Heart right ventricle (tissue), 16 donors: Measurements from ENCODE around the gene GRM5. TPM values are rescaled to one million over a fixed set of nuclear protein-coding genes. Genes with fewer than 3 reads are reported as not detected.

Source experiments
- ATAC-seq, 8 donors: fragments of 200-7000 bp; cut with Tn5 transposase; one replicate each; pipeline ENCODE4 v1.9.1; 2020; ENCODE audit warnings: mild to moderate bottlenecking in 8 of 8, moderate library complexity in 8 of 8, moderate number of reproducible peaks in 1 of 8
- DNase-seq, 2 donors: peaks; one replicate each; pipeline ENCODE4 v3.0.0-alpha.2; 2020
- H3K27ac ChIP-seq, 10 donors: fragments of 200-600 bp; sonication (generic) in 2 of 10; one replicate each; pipeline versions ENCODE4 v1.5.0 to v1.8.0; 2020 to 2022; ENCODE audit warnings: mild to moderate bottlenecking in 3 of 10
- H3K27me3 ChIP-seq, 7 donors: fragments of 200-600 bp; one replicate each; pipeline ENCODE4 v1.8.0; 2021 to 2022; ENCODE audit warnings: mild to moderate bottlenecking in 2 of 7
- H3K36me3 ChIP-seq, 9 donors: fragments of 200-600 bp; sonication (generic) in 1 of 9; one replicate each; pipeline versions ENCODE4 v1.5.0 to v1.8.0; 2020 to 2022; ENCODE audit warnings: mild to moderate bottlenecking in 2 of 9
- H3K4me1 ChIP-seq, 9 donors: fragments of 200-600 bp; sonication (generic) in 1 of 9; one replicate each; pipeline versions ENCODE4 v1.5.0 to v1.8.0; 2020 to 2022; ENCODE audit warnings: mild to moderate bottlenecking in 4 of 9
- H3K4me3 ChIP-seq, 10 donors: fragments of 200-600 bp; sonication (generic) in 2 of 10; one replicate each; pipeline versions ENCODE4 v1.5.0 to v1.8.0; 2020 to 2022; ENCODE audit warnings: mild to moderate bottlenecking in 7 of 10, moderate library complexity in 2 of 10
- H3K9me3 ChIP-seq, 11 donors: fragments of 200-600 bp in 10 of 11; sonication (generic) in 2 of 11; one replicate each; pipeline versions ENCODE4 v1.5.0 to v1.8.0; 2013 to 2022; ENCODE audit warnings: mild to moderate bottlenecking in 2 of 11, control low read depth in 1 of 11, moderate library complexity in 1 of 11
- WGBS, 2 donors: extraction: QIAGEN DNeasy Blood & Tissue Kit; methylation state at CpG; one replicate each; pipeline ENCODE4 v1.1.7; 2013; ENCODE audit warnings: inconsistent platforms in 1 of 2; 5-methylcytosine and 5-hydroxymethylcytosine counted together
- intact Hi-C, 10 donors: fragments of 100-400 bp; cut with DNase I; formaldehyde crosslinking; loops; one replicate each; pipeline versions ENCODE4 v1.11.1 to v1.14.2; 2022
- polyA plus RNA-seq, 2 donors: library from polyadenylated mRNA; stranded (reverse); fragments of 200-250 nt; gene quantifications; one replicate each; pipeline ENCODE4 v1.2.3, GENCODE V29; 2013
- total RNA-seq, 10 donors: library from RNA; stranded (reverse); fragmentation: NEBNext Ultra II Directional in 3 of 10; extraction: Animal tissue kit (Norgen Biotek cat#: 25700) in 3 of 10; gene quantifications; one replicate each; pipeline versions ENCODE4 v1.2.1 to v1.2.4, GENCODE V29; 2021 to 2023
- TF ChIP-seq, protein P1 (sequence below), 9 donors: fragments of 200-600 bp; sonication (generic) in 2 of 9; IDR thresholded peaks; one replicate each; pipeline versions ENCODE4 v1.5.0 to v1.8.0; 2021 to 2022; ENCODE audit warnings: antibody characterized with exemption in 9 of 9, mild to moderate bottlenecking in 5 of 9, moderate library complexity in 1 of 9
- donor health status: Arrhythmogenic right ventricular cardiomyopathy.
- donor health status: ischemic (EF 13 %, LVEDD 7.1; RV severe dilation, severe dysfunction).
- donor health status: healthy with polysubstance abuse.
- donor health status: DM: no; HTN: yes; CAD: no.
- donor health status: DM: no; HTN: no; CAD: no.
- donor health status: ischemic (EF 25% LVEDD 6.9; RV normal size, moderate dysfunction).
- donor health status: ischemic (EF 25% LVEDD 5.7; RV mildly dilated, moderate dysfunction).
- donor health status: healthy.
- donor health status: DM: yes; HTN: yes; CAD: no.
- donor health status: Ischemic cardiomyopathy.
- donor health status: ischemic (EF 35%, LVEDD 5.7; RV mildly dilated, moderate dysfunction).
- donor health status: nonischemic (EF 11% LVEDD 7.7; RV severe dilation, severe dysfunction).
- donor health status: DM: yes; HTN: yes; CAD: no.
- donor health status: PGD.
- donor health status: ischemic (EF 29% LVEDD 5.4; RV normal size, mild dysfunction).
- donor health status: nonischemic (EF 23%, LVEDD 6.1; RV moderate dilation, normal function).

The GRM5 gene
- total and polyA plus RNA-seq, 12 donors: 0.01 to 0.09 (median 0.04) TPM; not detected in 8

DNA sequence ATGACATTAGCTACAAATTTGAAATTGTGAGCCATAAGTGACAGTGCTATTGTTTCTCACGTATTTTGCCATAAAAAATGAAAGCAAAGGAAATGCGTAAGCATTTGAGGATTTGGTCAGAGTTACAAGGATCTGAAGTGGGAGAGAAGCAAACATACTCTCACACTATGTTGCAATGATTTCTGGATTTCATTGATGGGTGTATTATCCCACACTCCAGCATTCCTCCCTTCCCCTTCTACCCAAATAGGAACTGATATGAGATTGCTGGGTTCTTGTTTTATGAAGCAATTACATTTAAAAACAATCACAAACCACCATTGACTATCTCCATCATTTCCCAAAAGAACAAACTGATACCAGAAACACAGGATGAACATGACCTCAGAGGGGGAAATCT lies 414.2 kb downstream of the GRM5 start:
- no peak for ATAC-seq
- intact Hi-C loops: no loop called here
- Histone ChIP-seq H3K27me3 (no peaks in the 10 kb centered on the region), H3K4me3 (no peak overlapping the region), H3K36me3 (no peaks in the 10 kb centered on the region), H3K9me3 (no peaks in the 10 kb centered on the region), H3K4me1 (no peaks in the 10 kb centered on the region), H3K27ac (no peak overlapping the region)
- TF ChIP-seq, protein P1, sequence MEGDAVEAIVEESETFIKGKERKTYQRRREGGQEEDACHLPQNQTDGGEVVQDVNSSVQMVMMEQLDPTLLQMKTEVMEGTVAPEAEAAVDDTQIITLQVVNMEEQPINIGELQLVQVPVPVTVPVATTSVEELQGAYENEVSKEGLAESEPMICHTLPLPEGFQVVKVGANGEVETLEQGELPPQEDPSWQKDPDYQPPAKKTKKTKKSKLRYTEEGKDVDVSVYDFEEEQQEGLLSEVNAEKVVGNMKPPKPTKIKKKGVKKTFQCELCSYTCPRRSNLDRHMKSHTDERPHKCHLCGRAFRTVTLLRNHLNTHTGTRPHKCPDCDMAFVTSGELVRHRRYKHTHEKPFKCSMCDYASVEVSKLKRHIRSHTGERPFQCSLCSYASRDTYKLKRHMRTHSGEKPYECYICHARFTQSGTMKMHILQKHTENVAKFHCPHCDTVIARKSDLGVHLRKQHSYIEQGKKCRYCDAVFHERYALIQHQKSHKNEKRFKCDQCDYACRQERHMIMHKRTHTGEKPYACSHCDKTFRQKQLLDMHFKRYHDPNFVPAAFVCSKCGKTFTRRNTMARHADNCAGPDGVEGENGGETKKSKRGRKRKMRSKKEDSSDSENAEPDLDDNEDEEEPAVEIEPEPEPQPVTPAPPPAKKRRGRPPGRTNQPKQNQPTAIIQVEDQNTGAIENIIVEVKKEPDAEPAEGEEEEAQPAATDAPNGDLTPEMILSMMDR (IDR thresholded peaks at IDR 0.05): no peak
- WGBS, 2 donors: 75 to 79% methylated on average over 2 of the region's 2 CpGs
- no peak for DNase-seq

DNA sequence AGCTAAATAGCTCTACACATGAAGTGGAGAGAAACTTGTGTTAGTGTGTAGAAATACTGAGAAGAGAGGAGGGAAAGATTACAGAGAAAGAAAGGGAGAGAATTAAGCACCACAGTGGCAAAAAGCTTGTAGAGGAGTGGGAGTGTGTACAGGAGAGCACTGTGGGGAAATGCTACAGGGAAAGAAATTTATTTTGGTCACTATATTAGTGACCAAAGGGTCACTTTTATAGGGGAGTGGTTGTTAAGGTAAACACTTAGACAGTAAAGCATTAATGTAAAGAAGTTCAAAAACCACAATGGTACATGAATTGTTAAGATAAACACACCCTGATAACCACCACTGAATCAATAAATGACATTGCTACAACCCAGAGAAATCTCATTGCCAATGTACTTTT lies 421.1 kb downstream of the GRM5 start:
- H3K4me1 ChIP-seq: no peaks in the 10 kb centered on the region
- TF ChIP-seq, protein P1 (IDR thresholded peaks at IDR 0.05): no peak
- no peak overlapping the region for H3K4me3 ChIP-seq
- no peaks in the 10 kb centered on the region for H3K36me3 ChIP-seq
- ATAC-seq: no peak
- no peak overlapping the region for H3K27ac ChIP-seq
- intact Hi-C loops: no loop called here
- peaks cover 0 to 3% (median 0%) of the 10 kb centered on the region in 11 donors for H3K9me3 ChIP-seq
- no peak for DNase-seq
- no peaks in the 10 kb centered on the region for H3K27me3 ChIP-seq

- Histone ChIP-seq H3K27me3 (no peaks in the 10 kb centered on the region), H3K36me3 (no peaks in the 10 kb centered on the region), H3K4me3 (no peak overlapping the region), H3K4me1 (no peaks in the 10 kb centered on the region), H3K27ac (no peak overlapping the region), H3K9me3 (no peaks in the 10 kb centered on the region)
- intact Hi-C loops: no loop called here
- no peak for DNase-seq
- no peak for ATAC-seq
- 70 to 73% methylated on average over 4 of the region's 4 CpGs for WGBS, 2 donors
- TF ChIP-seq, protein P1 (IDR thresholded peaks at IDR 0.05): no peak
These were observed 433.6 kb downstream of the GRM5 start for GRCh38 chr11:88632163-88632562.

DNA sequence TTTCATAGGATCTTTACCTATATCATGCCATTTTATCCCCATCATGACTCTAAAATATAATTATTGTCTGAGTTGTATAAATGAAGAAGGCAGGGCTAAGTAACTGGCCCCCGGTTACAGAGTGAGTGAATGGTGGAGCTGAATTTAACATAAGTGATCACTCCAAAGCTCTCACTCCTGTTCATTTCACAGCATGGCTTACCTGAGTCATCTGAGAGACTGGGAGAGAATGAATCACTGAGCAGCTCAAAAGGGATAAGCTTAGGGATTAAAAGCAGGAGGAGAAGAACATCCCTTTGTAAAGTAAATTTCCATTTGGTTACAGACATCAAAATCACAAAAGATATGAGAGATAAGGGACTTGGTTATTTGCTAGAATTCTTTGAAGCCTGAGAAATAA lies 434.3 kb downstream of the GRM5 start:
- Histone ChIP-seq H3K4me3 (no peak overlapping the region), H3K4me1 (no peaks in the 10 kb centered on the region), H3K9me3 (no peaks in the 10 kb centered on the region), H3K27ac (no peak overlapping the region), H3K36me3 (no peaks in the 10 kb centered on the region), H3K27me3 (no peaks in the 10 kb centered on the region)
- TF ChIP-seq, protein P1 (IDR thresholded peaks at IDR 0.05): no peak
- WGBS, 2 donors: 41 to 53% methylated on average over 1 of the region's 1 CpG
- ATAC-seq: no peak
- no peak for DNase-seq
- intact Hi-C loops: no loop called here

GRCh38 chr11:88629496-88629895 lies 436.3 kb downstream of the GRM5 start:
- DNase-seq (no peak), ATAC-seq (no peak)
- no peaks in the 10 kb centered on the region for H3K27me3 ChIP-seq
- intact Hi-C loops: no loop called here
- no peaks in the 10 kb centered on the region for H3K9me3 ChIP-seq
- no peak overlapping the region for H3K4me3 ChIP-seq
- H3K4me1 ChIP-seq: no peaks in the 10 kb centered on the region
- WGBS, 2 donors: 87 to 92% methylated on average over 2 of the region's 2 CpGs
- H3K36me3 ChIP-seq: no peaks in the 10 kb centered on the region
- TF ChIP-seq, protein P1 (IDR thresholded peaks at IDR 0.05): no peak
- no peak overlapping the region for H3K27ac ChIP-seq
